M059J (cell line): ENCODE measurements around the gene C9orf40. TPM values are rescaled to one million over a fixed set of nuclear protein-coding genes. Genes with fewer than 3 reads are reported as not detected.
A peak's percentile ranks its signal among the peaks of the same experiment; 100 is the strongest.

Experiments used
- DNase-seq: peaks from one replicate; pipeline ENCODE4 v3.0.0-alpha.2; 2012; ENCODE audit warnings: low read depth
- total RNA-seq: library from RNA; depleted of rRNA; stranded (reverse); fragments of >200 nt; shearing (Covaris generic); gene quantifications from 2 replicates; pipeline ENCODE4 v1.2.3, GENCODE V29; 2014; rRNA removed

C9orf40 gene
- total RNA-seq, 1 experiment from 2014 or later = 29.2 TPM

DNA sequence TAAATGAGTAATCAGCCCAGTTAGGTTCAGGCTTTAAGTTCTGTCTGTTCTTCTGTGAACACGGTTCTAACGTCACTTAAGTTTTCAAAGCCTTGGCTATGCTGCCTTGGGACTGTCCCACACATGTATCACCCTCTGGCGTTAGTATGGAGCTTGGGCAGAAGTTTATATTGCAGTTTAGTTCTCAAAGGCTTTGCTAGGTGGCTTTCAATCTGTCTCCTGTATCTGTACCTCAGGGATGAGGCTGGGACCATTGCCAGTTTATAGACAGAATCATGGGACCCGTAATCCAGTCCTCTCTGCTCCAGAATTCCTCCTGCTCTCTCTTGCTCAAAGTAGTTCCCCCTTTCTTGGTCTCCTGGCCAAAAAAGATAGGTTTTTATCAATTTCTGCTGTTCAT is 12.1 kb downstream of the C9orf40 start:
- DNase-seq = peak; percentile 73

- peak; percentile 32 for DNase-seq
Measured at GRCh38 chr9:74935008-74935407, 17.7 kb downstream of the C9orf40 start.

- DNase-seq = no peak
Measured at GRCh38 chr9:74921737-74922136, 31.0 kb downstream of the C9orf40 start.

DNA sequence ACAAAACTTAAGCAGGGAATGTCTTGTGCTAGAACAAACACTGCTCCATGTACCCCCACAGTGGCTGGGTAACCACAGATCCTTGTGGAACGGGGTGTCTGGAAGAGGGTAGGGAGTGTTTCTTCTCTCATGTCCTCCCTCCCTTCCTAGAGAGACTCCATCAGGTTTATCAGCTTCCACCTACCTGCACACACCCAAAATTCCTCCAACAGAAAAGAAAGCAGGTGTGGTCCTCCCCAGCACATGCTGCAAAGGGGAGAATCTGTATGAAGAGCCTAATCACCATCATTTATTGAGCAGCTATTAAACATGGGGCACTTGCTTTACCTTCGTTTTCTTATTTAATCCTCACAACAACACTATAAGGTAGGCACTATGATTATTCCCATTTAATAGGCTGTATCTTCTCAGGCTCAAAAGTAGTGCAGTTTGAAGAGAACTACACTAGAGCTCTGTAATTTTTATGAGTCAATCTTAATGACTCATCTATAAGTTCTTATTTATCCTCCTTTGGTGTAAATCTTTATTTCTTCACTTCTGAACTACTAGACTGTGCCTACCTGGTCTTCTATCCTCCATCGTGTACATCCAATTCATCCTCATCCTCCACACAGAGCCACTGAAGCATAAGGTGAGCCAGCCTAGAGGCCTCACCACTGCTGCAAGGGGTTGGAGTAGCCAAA is 31.6 kb downstream of the C9orf40 start:
- DNase-seq = no peak

- no peak for DNase-seq
Measured at GRCh38 chr9:74910036-74910435, 42.7 kb downstream of the C9orf40 start.

GRCh38 chr9:74908665-74909064 is 44.0 kb downstream of the C9orf40 start:
- no peak for DNase-seq

DNA sequence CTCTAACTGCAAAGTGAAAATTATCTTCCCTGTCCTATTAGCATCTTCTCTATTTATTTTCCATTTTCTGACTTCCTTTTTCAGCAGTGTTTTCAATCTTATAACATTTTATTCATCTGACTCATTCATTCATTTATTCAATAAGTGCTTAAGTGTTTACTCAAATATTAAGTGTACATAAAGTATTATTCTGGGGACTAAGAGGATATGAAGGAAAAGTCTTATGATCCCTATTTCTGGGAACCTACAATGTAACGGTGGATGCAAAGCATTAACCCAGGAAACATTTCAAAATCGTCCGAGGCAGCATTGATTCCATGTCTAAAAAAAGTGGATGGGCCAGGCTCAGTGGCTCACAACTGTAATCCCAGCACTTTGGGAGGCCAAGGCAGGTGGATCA is 45.6 kb downstream of the C9orf40 start:
- DNase-seq = no peak

DNA sequence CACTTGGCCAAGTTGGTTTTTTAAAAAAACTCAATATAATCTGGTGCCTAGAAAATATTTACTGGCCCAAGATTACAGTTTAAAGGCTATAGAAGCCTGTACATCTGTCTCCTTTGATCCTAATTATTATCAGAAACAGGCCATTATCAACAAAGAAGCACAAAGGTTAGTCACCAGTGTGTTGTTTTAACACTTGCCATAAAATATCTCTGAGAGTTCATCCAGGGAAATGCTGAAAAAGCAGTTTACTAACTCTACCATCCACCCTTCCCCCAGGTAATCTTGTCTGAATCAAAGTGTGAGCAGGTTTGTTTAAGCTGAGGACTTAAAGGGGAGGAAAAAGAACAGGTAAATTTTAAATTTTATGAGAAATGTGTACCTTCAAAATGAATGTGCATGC is 51.7 kb downstream of the C9orf40 start:
- no peak for DNase-seq

Other genes with a start within 250 kb of the C9orf40 start
- gene TRPM6, start 65.0 kb downstream of the C9orf40 start, total RNA-seq = 0.49 and 1.6 TPM in 2 replicates
- gene CARNMT1, start 75.4 kb upstream of the C9orf40 start, total RNA-seq = 18.9 and 36.0 TPM in 2 replicates
- 24.4 and 29.9 TPM in 2 replicates for gene NMRK1, start 135.2 kb upstream of the C9orf40 start, total RNA-seq
- 80.5 and 86.9 TPM in 2 replicates for gene OSTF1, start 135.6 kb upstream of the C9orf40 start, total RNA-seq